Measurements from ENCODE around the gene MPG. TPM values are rescaled to one million over a fixed set of nuclear protein-coding genes. Genes with fewer than 3 reads are reported as not detected.
"Not testable (repeated sequence)": the region's sequence is repeated elsewhere in the genome, so short reads cannot be mapped to it uniquely, and the experiment has no call there.

The MPG gene
- total RNA-seq, 2 donors from 2014 or later, result 111 to 138 TPM

- H3K4me1 ChIP-seq (replicated peaks), result no peaks in the 10 kb centered on the region
- H3K27ac ChIP-seq, result no peak overlapping the region
- DNase-seq (ENCODE audit: low spot score), result no peak
- H3K36me3 ChIP-seq, result no peaks in the 10 kb centered on the region
- no peak overlapping the region for H3K4me3 ChIP-seq
- intact Hi-C loops (cut with DNase I), result no loop called here
- TF ChIP-seq POLR2A (IDR thresholded peaks at IDR 0.05), result no peak
- no peaks in the 10 kb centered on the region for H3K27me3 ChIP-seq (replicated peaks; ENCODE audit: insufficient read depth)
- no peaks in the 10 kb centered on the region for H3K9me3 ChIP-seq
- WGBS, result 81% methylated on average over 17 of the region's 17 CpGs
Observed at GRCh38 chr16:35011-35677, 42.9 kb upstream of the MPG start.

GRCh38 chr16:35678-36305 is 42.2 kb upstream of the MPG start:
- intact Hi-C loops (cut with DNase I), result no loop called here
- Histone ChIP-seq H3K27me3 (replicated peaks; ENCODE audit: insufficient read depth) (no peaks in the 10 kb centered on the region), H3K4me3 (no peak overlapping the region), H3K27ac (no peak overlapping the region), H3K9me3 (no peaks in the 10 kb centered on the region), H3K4me1 (replicated peaks) (no peaks in the 10 kb centered on the region), H3K36me3 (no peaks in the 10 kb centered on the region)
- 88% methylated on average over 10 of the region's 11 CpGs for WGBS
- TF ChIP-seq POLR2AphosphoS5 (IDR thresholded peaks at IDR 0.05) (no peak), CTCF (IDR thresholded peaks at IDR 0.05) (no peak), POLR2A (IDR thresholded peaks at IDR 0.05) (no peak)
- DNase-seq (ENCODE audit: low spot score), result no peak

GRCh38 chr16:36336-36984 is 41.6 kb upstream of the MPG start:
- H3K9me3 ChIP-seq, result no peaks in the 10 kb centered on the region
- H3K27ac ChIP-seq, result no peak overlapping the region
- DNase-seq (ENCODE audit: low spot score), result no peak
- H3K27me3 ChIP-seq (replicated peaks; ENCODE audit: insufficient read depth), result no peaks in the 10 kb centered on the region
- H3K4me3 ChIP-seq, result no peak overlapping the region
- intact Hi-C loops (cut with DNase I), result no loop called here
- no peaks in the 10 kb centered on the region for H3K36me3 ChIP-seq
- 89% methylated on average over 15 of the region's 15 CpGs for WGBS
- no peaks in the 10 kb centered on the region for H3K4me1 ChIP-seq (replicated peaks)
- TF ChIP-seq CTCF (IDR thresholded peaks at IDR 0.05) (no peak), POLR2A (IDR thresholded peaks at IDR 0.05) (no peak), POLR2AphosphoS5 (IDR thresholded peaks at IDR 0.05) (no peak)

GRCh38 chr16:37511-37910 is 40.5 kb upstream of the MPG start:
- Histone ChIP-seq H3K27ac (no peak overlapping the region), H3K4me1 (replicated peaks) (no peaks in the 10 kb centered on the region), H3K9me3 (no peaks in the 10 kb centered on the region), H3K4me3 (no peak overlapping the region), H3K36me3 (no peaks in the 10 kb centered on the region), H3K27me3 (replicated peaks; ENCODE audit: insufficient read depth) (no peaks in the 10 kb centered on the region)
- WGBS, result 94% methylated on average over 5 of the region's 5 CpGs
- TF ChIP-seq POLR2A (IDR thresholded peaks at IDR 0.05), result no peak
- no peak for TF ChIP-seq CTCF (IDR thresholded peaks at IDR 0.05)
- no peak for TF ChIP-seq POLR2AphosphoS5 (IDR thresholded peaks at IDR 0.05)
- intact Hi-C loops (cut with DNase I), result no loop called here
- no peak for DNase-seq (ENCODE audit: low spot score)

GRCh38 chr16:38206-38605 is 39.8 kb upstream of the MPG start:
- H3K9me3 ChIP-seq; intact Hi-C loops (cut with DNase I); H3K27ac ChIP-seq; DNase-seq (ENCODE audit: low spot score); H3K36me3 ChIP-seq; H3K27me3 ChIP-seq (replicated peaks; ENCODE audit: insufficient read depth); H3K4me1 ChIP-seq (replicated peaks); H3K4me3 ChIP-seq: not testable (repeated sequence)
- 89% methylated on average over 11 of the region's 11 CpGs for WGBS
